Panc1 (cell line): Measurements from ENCODE around the gene HNRNPAB. TPM values are rescaled to one million over a fixed set of nuclear protein-coding genes. Genes with fewer than 3 reads are reported as not detected.

Source experiments
- ATAC-seq: fragments of 200-7000 bp; cut with Tn5 transposase; 2 replicates; pipeline ENCODE4 v1.9.1; 2020; ENCODE audit warnings: mild to moderate bottlenecking, moderate library complexity
- Bru-seq: library from RNA; stranded (reverse); fragments of 400-500 nt; gene quantifications from one replicate; lab custom pipeline; 2021; lab: Mats Ljungman, UMichigan
- BruChase-seq, 2 experiments: library from RNA; stranded (reverse); fragments of 400-500 nt; gene quantifications; one replicate each; lab custom pipeline; 2021; lab: Mats Ljungman, UMichigan
- BruUV-seq: library from RNA; stranded (reverse); fragments of 400-500 nt; replicated peaks from 2 replicates; lab custom pipeline; 2021; lab: Mats Ljungman, UMichigan
- CTCF ChIA-PET: fragments of 300-600 bp; sonication (Branson Sonifier 250); formaldehyde crosslinking; loops from one replicate; lab custom pipeline; 2022; ENCODE audit warnings: antibody characterized with exemption; lab: Charles Lee
- POLR2A ChIA-PET: fragments of 300-600 bp; sonication (Branson Sonifier 250); formaldehyde crosslinking; loops from one replicate; lab custom pipeline; 2022; ENCODE audit warnings: antibody characterized with exemption; lab: Charles Lee
- DNase-seq: peaks from one replicate; pipeline ENCODE4 v3.0.0-alpha.2; 2010; ENCODE audit warnings: low read depth, low spot score
- H3K27ac ChIP-seq: 2 replicates; pipeline ENCODE4 v1.5.1; 2011; ENCODE audit warnings: mild to moderate bottlenecking, low read length, inconsistent platforms
- H3K27me3 ChIP-seq: fragments of 200-500 bp; sonication (Bioruptor generic); 2 replicates; pipeline ENCODE4 v1.6.0; 2014; ENCODE audit warnings: low read length, inconsistent platforms; ENCODE audit not compliant: control insufficient read depth, insufficient read depth
- H3K36me3 ChIP-seq: fragments of 200-500 bp; sonication (Bioruptor generic); 2 replicates; pipeline ENCODE4 v1.5.1; 2014; ENCODE audit warnings: inconsistent platforms, mild to moderate bottlenecking, low read length, moderate library complexity; ENCODE audit not compliant: control insufficient read depth, insufficient read depth
- H3K4me1 ChIP-seq: 2 replicates; pipeline ENCODE4 v1.5.1; 2011; ENCODE audit warnings: inconsistent platforms, mild to moderate bottlenecking, low read length, moderate library complexity; ENCODE audit not compliant: control insufficient read depth, insufficient read depth
- H3K4me3 ChIP-seq, 2 experiments: 2 replicates each; pipeline ENCODE4 v1.5.1; 2011 to 2012; ENCODE audit warnings: low read depth in 2 of 2, low read length in 2 of 2, mild to moderate bottlenecking in 2 of 2, inconsistent platforms in 1 of 2, moderate library complexity in 1 of 2
- H3K9me3 ChIP-seq: fragments of 200-500 bp; sonication (Bioruptor generic); 2 replicates; pipeline ENCODE4 v1.5.1; 2014; ENCODE audit warnings: low read depth, mild to moderate bottlenecking, inconsistent platforms, low read length, moderate library complexity; ENCODE audit not compliant: control insufficient read depth, insufficient read depth
- CTCF ChIP-seq: fragments of 450-650 bp; IDR thresholded peaks from 2 replicates; pipeline ENCODE4 v1.5.1; 2017; ENCODE audit warnings: mild to moderate bottlenecking
- POLR2AphosphoS5 ChIP-seq: IDR thresholded peaks from 2 replicates; pipeline ENCODE4 v1.6.1; 2012; ENCODE audit warnings: mild to moderate bottlenecking, low read depth, low read length, moderate library complexity
- REST ChIP-seq, 2 experiments: IDR thresholded peaks; 2 replicates each; pipeline ENCODE4 v1.6.1; 2011 to 2012; ENCODE audit warnings: low read depth in 2 of 2, control low read depth in 1 of 2, low read length in 1 of 2, mild to moderate bottlenecking in 1 of 2, moderate library complexity in 1 of 2; ENCODE audit not compliant: insufficient read depth in 1 of 2
- SIN3A ChIP-seq: IDR thresholded peaks from 2 replicates; pipeline ENCODE4 v1.6.1; 2012; ENCODE audit warnings: low read depth, mild to moderate bottlenecking, low read length, moderate library complexity, borderline replicate concordance; ENCODE audit not compliant: insufficient read depth
- TCF7L2 ChIP-seq: IDR thresholded peaks from 2 replicates; pipeline ENCODE4 v1.6.1; 2011; ENCODE audit warnings: mild to moderate bottlenecking, low read depth, low read length, inconsistent platforms
- in situ Hi-C: cut with HindIII; loops from 2 replicates; pipeline ENCODE4 v1.10.0; 2016; ENCODE audit warnings: low sequenced_read_pairs, low pct_unique_long_range_greater_than_20kb
- intact Hi-C: fragments of 100-400 bp; cut with micrococcal nuclease; formaldehyde crosslinking; loops from one replicate; pipeline ENCODE4 v1.10.0; 2022; ENCODE audit not compliant: unreplicated experiment
- long read RNA-seq: library from polyadenylated mRNA; unstranded; transcript quantifications from one replicate; pipeline ENCODE4 v2.0.0, GENCODE V29; 2021; ENCODE audit not compliant: unreplicated experiment
- polyA plus RNA-seq: library from polyadenylated mRNA; unstranded; fragments of >200 nt; gene quantifications from one replicate; pipeline ENCODE4 v1.2.1, GENCODE V29; 2012; ENCODE audit warnings: missing spikeins; ENCODE audit not compliant: insufficient read length
- total RNA-seq: library from RNA; stranded (reverse); gene quantifications from one replicate; pipeline ENCODE4 v1.2.1, GENCODE V29; 2021; ENCODE audit not compliant: unreplicated experiment

HNRNPAB gene
- total RNA-seq (273 TPM), Bru-seq, nascent RNA (percentile 99 among the genes with signal in this experiment), BruChase-seq, experiment 1, labeled RNA remaining after a 2-hour chase (percentile 100 among the genes with signal in this experiment), BruChase-seq, experiment 2, labeled RNA remaining after a 6-hour chase (percentile 100 among the genes with signal in this experiment)
- 251 TPM for polyA plus RNA-seq
- long read RNA-seq, transcript HNRNPAB-201 (7 exons, 1,602 nt): minor isoform, 27 of 175 reads
- long read RNA-seq, transcript HNRNPAB-202 (8 exons, 1,796 nt): major isoform, 85 of 175 reads
- long read RNA-seq, transcript HNRNPAB-204 (7 exons, 1,785 nt): minor isoform, 15 of 175 reads
- long read RNA-seq, transcript HNRNPAB-205 (6 exons, 1,674 nt): minor isoform, 9 of 175 reads
- long read RNA-seq, partial matches to known transcripts: 29 of 175 reads
- long read RNA-seq, other reads (novel, unspliced or antisense): 9 of 175 reads

- ChIA-PET POLR2A (interaction anchor here (0.6 to 0.8 kb wide), 2 partner anchors 49 to 55 kb away, joined by 3 read pairs; no protein-coding TSS in a partner anchor), CTCF (no interaction called here)
- Histone ChIP-seq H3K36me3 (peaks cover 24% of the 10 kb centered on the region), H3K27me3 (no peaks in the 10 kb centered on the region), H3K27ac (peak within 1 kb of the TSS; percentile 91), H3K4me3 (peak within 1 kb of the TSS; percentile 92 to 97), H3K9me3 (no peaks in the 10 kb centered on the region), H3K4me1 (peaks cover 40% of the 10 kb centered on the region)
- DNase-seq (peak; percentile 80), ATAC-seq (peak; percentile 90)
- no peak; the same call in 1 of the 2 replicates for TF ChIP-seq TCF7L2
- no peak for TF ChIP-seq REST (IDR thresholded peaks at IDR 0.05; ENCODE audit: insufficient read depth in 1 of 2, low read depth in 2 of 2, low read length in 1 of 2)
- TF ChIP-seq CTCF: no peak
- TF ChIP-seq SIN3A: peak; percentile 96; the same call in 1 of the 2 replicates
- peak; percentile 100 for TF ChIP-seq POLR2AphosphoS5
- BruUV-seq: no TSS peak
- intact Hi-C loops (no loop called here), in situ Hi-C loops (no loop called here)
Observed at GRCh38 chr5:178204182-178204934, at the start of gene HNRNPAB. Gene HNRNPAB (plus strand): TSS chr5:178204533. CDS start chr5:178204838, 305 bp downstream.

- intact Hi-C loops: no loop called here
- POLR2A ChIA-PET: interaction anchor here (1.1 kb wide), 1 partner anchor 49 kb away, joined by 3 read pairs; the partner anchor contains the start of gene HNRNPAB
Observed at GRCh38 chr5:178155065-178155464, 49.3 kb upstream of the HNRNPAB start.

More at GRCh38 chr5:178155065-178155464, 49.3 kb upstream of the HNRNPAB start:
- CTCF ChIA-PET: no interaction called here
- Histone ChIP-seq H3K4me3 (peak overlapping the region; percentile 84 to 97), H3K9me3 (no peaks in the 10 kb centered on the region), H3K27ac (peak overlapping the region; percentile 70; the same call in 1 of the 2 replicates), H3K36me3 (peaks cover 6% of the 10 kb centered on the region), H3K4me1 (peaks cover 13% of the 10 kb centered on the region), H3K27me3 (no peaks in the 10 kb centered on the region)
- BruUV-seq: no TSS peak
- no peak for ATAC-seq
- no peak for TF ChIP-seq CTCF
- TF ChIP-seq REST (IDR thresholded peaks at IDR 0.05; ENCODE audit: insufficient read depth in 1 of 2, low read depth in 2 of 2, low read length in 1 of 2): no peak
- TF ChIP-seq TCF7L2: no peak
- TF ChIP-seq SIN3A: no peak
- no peak for TF ChIP-seq POLR2AphosphoS5
- DNase-seq: no peak
- in situ Hi-C loops: no loop called here
